HCT116 (cell line): ENCODE data around the gene HLCS.

Source experiments
- CTCF ChIP-seq, 3 experiments: fragments of 200-600 bp in 1 of 3; sonication (generic) in 1 of 3; IDR thresholded peaks in 2 of 3; conservative IDR thresholded peaks in 1 of 3; 2 replicates each; pipeline ENCODE4 v1.5.1; 2012 to 2017; ENCODE audit warnings: low read depth in 2 of 3, low read length in 2 of 3, antibody characterized with exemption in 1 of 3, borderline replicate concordance in 1 of 3, control low read depth in 1 of 3, mild to moderate bottlenecking in 1 of 3, mixed read lengths in 1 of 3, mixed run types in 1 of 3, moderate library complexity in 1 of 3; ENCODE audit not compliant: insufficient read depth in 1 of 3
- EGR1 ChIP-seq: IDR thresholded peaks from 2 replicates; pipeline ENCODE4 v1.6.1; 2012; ENCODE audit warnings: low read depth
- EZH2 ChIP-seq: fragments of 200-600 bp; sonication (generic); IDR thresholded peaks from 2 replicates; pipeline ENCODE4 v1.6.1; 2017; ENCODE audit warnings: antibody characterized with exemption, mixed run types
- EZH2phosphoT487 ChIP-seq: fragments of 200-600 bp; IDR thresholded peaks from 2 replicates; pipeline ENCODE4 v1.6.1; 2018; ENCODE audit warnings: antibody characterized with exemption, borderline replicate concordance
- MAX ChIP-seq: IDR thresholded peaks from 2 replicates; pipeline ENCODE4 v1.6.1; 2012
- POLR2A ChIP-seq: IDR thresholded peaks from 2 replicates; pipeline ENCODE4 v1.7.0; 2011; ENCODE audit warnings: borderline replicate concordance; ENCODE audit not compliant: insufficient read depth, insufficient read length; ENCODE audit errors: extremely low read depth
- POLR2AphosphoS5 ChIP-seq: IDR thresholded peaks from 2 replicates; pipeline ENCODE4 v1.6.1; 2011; ENCODE audit warnings: mild to moderate bottlenecking, low read depth, low read length, moderate library complexity
- RAD21 ChIP-seq: IDR thresholded peaks from 2 replicates; pipeline ENCODE4 v1.6.1; 2012; ENCODE audit warnings: low read depth, mild to moderate bottlenecking
- REST ChIP-seq: IDR thresholded peaks from 2 replicates; pipeline ENCODE4 v1.6.1; 2012; ENCODE audit warnings: low read depth
- ZNF274 ChIP-seq: fragments of 200-500 bp; sonication (Bioruptor generic); IDR thresholded peaks from 2 replicates; pipeline ENCODE4 v1.6.1; 2014; ENCODE audit warnings: mild to moderate bottlenecking, low read depth, low read length, inconsistent platforms

GRCh38 chr21:36960676-36961284 is 5.7 kb downstream of the HLCS start:
- TF ChIP-seq EGR1 (no peak), EZH2 (no peak), CTCF (IDR thresholded peaks at IDR 0.05 in 2 of 3, conservative IDR thresholded peaks at IDR 0.05 in 1 of 3; ENCODE audit: borderline replicate concordance in 1 of 3, insufficient read depth in 1 of 3, low read depth in 2 of 3, low read length in 2 of 3) (no peak), MAX (no peak), POLR2A (no peak), POLR2AphosphoS5 (no peak), ZNF274 (no peak), RAD21 (no peak), EZH2phosphoT487 (no peak), REST (no peak)
